GM12891 (cell line): Measurements from ENCODE around the gene TRAM2.

Experiments
- DNase-seq: peaks from one replicate; pipeline ENCODE4 v3.0.0; 2011; ENCODE audit warnings: low spot score; ENCODE audit not compliant: insufficient read length
- FAIRE-seq: peaks from 2 replicates; lab custom pipeline; 2011; peaks lifted over from hg19 to GRCh38; lab: Jason Lieb, UNC
- PAX5 ChIP-seq: IDR thresholded peaks from 2 replicates; pipeline ENCODE4 v1.6.1; 2011; ENCODE audit warnings: low read length, moderate library complexity, mild to moderate bottlenecking; ENCODE audit not compliant: insufficient read depth, severe bottlenecking
- POLR2A ChIP-seq: IDR thresholded peaks from 2 replicates; pipeline ENCODE4 v1.6.1; 2011; ENCODE audit warnings: low read depth, low read length, control low read depth
- POLR2AphosphoS5 ChIP-seq: IDR thresholded peaks from 2 replicates; pipeline ENCODE4 v1.6.1; 2011; ENCODE audit warnings: low read depth, low read length, control low read depth
- POU2F2 ChIP-seq: IDR thresholded peaks from 2 replicates; pipeline ENCODE4 v1.6.1; 2011; ENCODE audit warnings: low read depth, mild to moderate bottlenecking, control low read depth, low read length, moderate library complexity
- SPI1 ChIP-seq: IDR thresholded peaks from 2 replicates; pipeline ENCODE4 v1.6.1; 2011; ENCODE audit warnings: low read depth, low read length, control low read depth
- TAF1 ChIP-seq: IDR thresholded peaks from 2 replicates; pipeline ENCODE4 v1.6.1; 2011; ENCODE audit warnings: low read depth, low read length, control low read depth

Gene TRAM2

GRCh38 chr6:52580905-52581304 is 4.0 kb upstream of the TRAM2 start:
- no peak for FAIRE-seq
- TF ChIP-seq POU2F2 (no peak), SPI1 (no peak), PAX5 (no peak), TAF1 (no peak), POLR2A (no peak), POLR2AphosphoS5 (no peak)
- DNase-seq: no peak

- DNase-seq (no peak), FAIRE-seq (no peak)
- no peak for TF ChIP-seq POLR2A
- no peak for TF ChIP-seq PAX5
- TF ChIP-seq TAF1: no peak
- TF ChIP-seq POU2F2: no peak
- TF ChIP-seq POLR2AphosphoS5: no peak
- no peak for TF ChIP-seq SPI1
Observed at GRCh38 chr6:52579006-52579660, 2.3 kb upstream of the TRAM2 start.

- DNase-seq: no peak
- no peak for FAIRE-seq
- TF ChIP-seq SPI1: no peak
- TF ChIP-seq POU2F2: no peak
- TF ChIP-seq TAF1: no peak
- no peak for TF ChIP-seq POLR2AphosphoS5
- TF ChIP-seq POLR2A: no peak
- TF ChIP-seq PAX5: no peak
Observed at GRCh38 chr6:52577778-52578463, 1.1 kb upstream of the TRAM2 start.

- peak; percentile 70 for DNase-seq
- no peak for TF ChIP-seq POLR2AphosphoS5
- TF ChIP-seq POLR2A: no peak; the same call in 1 of the 2 replicates
- TF ChIP-seq POU2F2: 0 out of 2 replicates have a peak, but pooled peaks have one; percentile 17
- TF ChIP-seq PAX5: no peak
- peak; percentile 27; the same call in 1 of the 2 replicates for TF ChIP-seq TAF1
- no peak for TF ChIP-seq SPI1
- FAIRE-seq: peak; percentile 83
Observed at GRCh38 chr6:52576392-52577021, 353 bp downstream of the TRAM2 start.

GRCh38 chr6:52576054-52576391 is 837 bp downstream of the TRAM2 start:
- TF ChIP-seq POLR2A: no peak
- no peak for TF ChIP-seq POLR2AphosphoS5
- TF ChIP-seq SPI1: no peak
- TF ChIP-seq POU2F2: no peak
- no peak for TF ChIP-seq PAX5
- no peak for TF ChIP-seq TAF1
- DNase-seq (no peak), FAIRE-seq (no peak)

- no peak for FAIRE-seq
- no peak for TF ChIP-seq POLR2A
- TF ChIP-seq POLR2AphosphoS5: no peak
- no peak for TF ChIP-seq POU2F2
- no peak for TF ChIP-seq TAF1
- TF ChIP-seq SPI1: no peak
- TF ChIP-seq PAX5: no peak
- no peak for DNase-seq
Observed at GRCh38 chr6:52575502-52575892, 1.4 kb downstream of the TRAM2 start.

- DNase-seq: peak; percentile 65
- peak; percentile 84 for FAIRE-seq
- TF ChIP-seq SPI1: no peak
Observed at GRCh38 chr6:52574709-52575501, 2.0 kb downstream of the TRAM2 start.

- DNase-seq (no peak), FAIRE-seq (no peak)
- TF ChIP-seq POU2F2: no peak
- TF ChIP-seq POLR2A: no peak
- TF ChIP-seq POLR2AphosphoS5: no peak
- TF ChIP-seq TAF1: no peak
- TF ChIP-seq SPI1: no peak
- no peak for TF ChIP-seq PAX5
Observed at GRCh38 chr6:52573295-52573694, 3.6 kb downstream of the TRAM2 start.

GRCh38 chr6:52572536-52572935 is 4.3 kb downstream of the TRAM2 start:
- no peak for FAIRE-seq
- no peak for TF ChIP-seq POU2F2
- no peak for TF ChIP-seq TAF1
- no peak for TF ChIP-seq POLR2AphosphoS5
- no peak for TF ChIP-seq PAX5
- TF ChIP-seq SPI1: no peak
- no peak for TF ChIP-seq POLR2A

More at GRCh38 chr6:52572536-52572935, 4.3 kb downstream of the TRAM2 start:
- DNase-seq: no peak
